ENCODE data around the gene TOX2.

Gene TOX2

DNA sequence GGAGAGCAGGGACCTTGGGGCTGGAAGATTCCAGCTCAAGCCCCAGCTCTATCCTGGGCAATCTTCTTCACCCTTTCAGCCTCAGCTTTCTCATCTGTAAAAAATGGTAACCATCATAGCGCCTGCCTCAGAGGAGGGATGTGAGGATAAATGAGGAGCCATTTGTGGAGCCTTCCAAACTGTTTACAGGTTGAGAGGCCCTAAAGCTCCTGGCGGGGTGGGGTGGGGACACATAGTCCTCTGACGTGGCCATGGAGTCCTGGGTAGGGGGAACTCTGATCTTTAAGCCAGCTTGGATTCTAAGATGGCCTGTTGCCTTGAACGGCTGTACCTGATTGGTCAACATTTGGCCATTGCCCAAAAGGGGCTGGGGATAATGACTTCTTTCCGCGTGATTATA lies 111.1 kb downstream of the TOX2 start:
- no peaks in the 10 kb centered on the region for H3K36me3 ChIP-seq (ENCODE audit: control insufficient read depth in 1 of 2, insufficient read depth in 2 of 2, low read length in 2 of 2)

DNA sequence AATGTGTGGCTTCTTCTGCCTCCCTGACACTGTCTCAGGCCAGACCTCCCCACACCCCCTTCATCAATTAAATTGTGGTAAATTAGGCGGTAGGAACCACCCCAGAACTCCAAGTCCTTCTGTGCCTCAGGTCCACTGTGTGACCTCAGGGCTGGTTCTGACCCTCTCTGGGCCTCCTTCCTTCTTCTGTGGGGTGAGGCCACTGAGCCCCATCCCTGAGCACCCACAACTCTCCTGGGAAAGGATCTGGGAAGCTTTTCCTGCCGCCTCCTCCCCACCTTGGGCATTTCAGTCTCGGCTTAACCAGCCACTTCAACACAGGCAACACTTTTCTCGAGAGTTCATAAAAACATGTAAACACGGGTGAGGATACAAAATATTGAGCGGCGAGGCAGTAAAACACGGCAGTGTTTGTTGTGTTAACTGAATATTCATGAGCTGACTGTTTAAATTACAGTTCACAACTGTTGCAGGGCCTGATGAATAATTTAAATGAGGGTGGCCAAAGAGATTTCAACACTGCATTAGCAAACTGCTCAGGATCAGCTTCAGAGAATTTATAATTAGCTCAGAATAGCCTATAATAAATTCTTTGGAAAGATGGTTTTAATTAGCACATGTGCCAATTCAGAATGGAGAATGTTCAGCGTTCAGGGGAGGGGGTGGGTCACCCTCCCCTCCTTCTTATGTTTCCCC lies 112.1 kb downstream of the TOX2 start:
- Histone ChIP-seq H3K4me3 (ENCODE audit: low read depth in 1 of 2, low read length in 2 of 2) (no peak overlapping the region), H3K36me3 (ENCODE audit: control insufficient read depth in 1 of 2, insufficient read depth in 2 of 2, low read length in 2 of 2) (no peaks in the 10 kb centered on the region), H3K9me3 (ENCODE audit: control insufficient read depth in 1 of 2, low read length in 2 of 2) (no peaks in the 10 kb centered on the region)

More for the DNA sequence above, 111.1 kb downstream of the TOX2 start:
- H3K27me3 ChIP-seq (ENCODE audit: low read depth, low read length) = no peaks in the 10 kb centered on the region
- no peaks in the 10 kb centered on the region for H3K4me1 ChIP-seq (ENCODE audit: control insufficient read depth in 1 of 2, insufficient read depth in 2 of 2, low read length in 2 of 2)
- H3K9me3 ChIP-seq (ENCODE audit: control insufficient read depth in 1 of 2, low read length in 2 of 2) = no peaks in the 10 kb centered on the region
- H3K27ac ChIP-seq (ENCODE audit: low read length) = no peak overlapping the region
- no peak overlapping the region for H3K4me3 ChIP-seq (ENCODE audit: low read depth in 1 of 2, low read length in 2 of 2)

DNA sequence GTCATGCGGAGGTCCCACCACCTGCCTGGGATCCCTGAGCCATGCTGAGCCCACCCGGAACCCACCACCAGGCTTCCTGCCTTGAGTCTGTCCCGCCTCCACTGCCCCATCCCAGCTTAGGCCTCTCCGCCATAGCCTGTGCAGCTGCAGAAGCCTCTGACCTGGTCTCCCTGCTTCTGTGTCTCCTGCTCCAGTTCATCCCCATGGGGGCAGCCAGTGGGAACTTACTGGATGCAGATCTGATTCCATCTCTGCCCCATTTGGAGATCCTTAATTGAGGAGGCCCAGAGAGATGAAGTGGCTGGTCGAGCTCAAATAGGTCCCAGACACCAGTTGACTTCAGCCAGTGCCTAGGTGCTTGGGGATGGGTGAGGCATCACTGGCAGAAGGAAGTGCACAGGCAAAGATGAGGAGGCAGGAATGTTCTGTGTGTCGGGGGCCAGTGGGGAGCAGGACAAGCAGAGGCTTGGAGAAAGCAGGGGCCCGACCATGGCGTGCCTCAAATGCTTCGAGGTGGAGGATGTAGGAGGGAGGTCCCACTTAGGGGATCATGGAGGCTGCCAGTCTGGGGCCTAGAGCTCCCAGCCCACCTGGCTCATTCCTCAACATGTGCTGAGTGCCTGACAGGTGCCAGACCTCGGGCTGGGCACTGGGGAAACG lies 112.8 kb downstream of the TOX2 start:
- Histone ChIP-seq H3K27ac (ENCODE audit: low read length) (no peak overlapping the region), H3K9me3 (ENCODE audit: control insufficient read depth in 1 of 2, low read length in 2 of 2) (no peaks in the 10 kb centered on the region), H3K27me3 (ENCODE audit: low read depth, low read length) (no peaks in the 10 kb centered on the region), H3K4me3 (ENCODE audit: low read depth in 1 of 2, low read length in 2 of 2) (no peak overlapping the region), H3K36me3 (ENCODE audit: control insufficient read depth in 1 of 2, insufficient read depth in 2 of 2, low read length in 2 of 2) (no peaks in the 10 kb centered on the region), H3K4me1 (ENCODE audit: control insufficient read depth in 1 of 2, insufficient read depth in 2 of 2, low read length in 2 of 2) (no peaks in the 10 kb centered on the region)

More for the DNA sequence above, 112.1 kb downstream of the TOX2 start:
- H3K27ac ChIP-seq (ENCODE audit: low read length) = no peak overlapping the region
- no peaks in the 10 kb centered on the region for H3K27me3 ChIP-seq (ENCODE audit: low read depth, low read length)
- no peaks in the 10 kb centered on the region for H3K4me1 ChIP-seq (ENCODE audit: control insufficient read depth in 1 of 2, insufficient read depth in 2 of 2, low read length in 2 of 2)

DNA sequence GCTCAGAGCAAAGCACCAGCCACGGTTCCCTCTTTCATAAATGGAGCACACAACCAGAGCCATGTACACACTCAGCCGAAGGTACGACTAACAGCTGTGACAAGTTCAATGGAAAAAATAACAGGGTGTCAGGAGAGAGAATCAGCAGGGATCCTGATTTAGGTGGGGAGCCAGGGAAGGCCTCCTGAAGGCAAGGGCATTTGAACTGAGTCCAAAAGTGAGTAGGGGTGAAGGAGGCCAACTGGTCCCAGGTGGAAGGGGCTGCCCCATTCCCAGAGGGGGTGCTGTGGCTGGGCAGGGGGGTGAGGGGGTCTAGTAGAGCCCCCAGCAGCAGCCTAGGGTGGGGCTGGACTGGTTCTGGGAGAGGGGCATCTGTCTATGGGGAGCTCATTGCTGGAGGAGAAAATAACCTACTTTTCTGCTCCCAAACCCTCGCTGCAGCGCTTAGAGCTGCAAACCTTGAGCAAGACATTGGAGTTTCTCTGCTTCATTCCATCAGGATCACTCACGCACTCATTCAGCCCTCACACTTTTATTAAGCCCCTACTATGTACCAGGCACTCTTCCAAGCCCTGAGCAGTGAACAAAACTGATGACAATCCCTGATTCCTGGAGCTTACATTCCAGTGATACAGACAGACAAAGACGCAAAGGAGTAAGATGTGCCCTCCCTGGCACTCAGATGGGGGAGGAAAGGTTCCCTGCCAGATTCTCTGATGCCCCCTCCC lies 113.5 kb downstream of the TOX2 start:
- Histone ChIP-seq H3K4me1 (ENCODE audit: control insufficient read depth in 1 of 2, insufficient read depth in 2 of 2, low read length in 2 of 2) (no peaks in the 10 kb centered on the region), H3K27ac (ENCODE audit: low read length) (no peak overlapping the region), H3K4me3 (ENCODE audit: low read depth in 1 of 2, low read length in 2 of 2) (no peak overlapping the region), H3K36me3 (ENCODE audit: control insufficient read depth in 1 of 2, insufficient read depth in 2 of 2, low read length in 2 of 2) (no peaks in the 10 kb centered on the region), H3K27me3 (ENCODE audit: low read depth, low read length) (no peaks in the 10 kb centered on the region), H3K9me3 (ENCODE audit: control insufficient read depth in 1 of 2, low read length in 2 of 2) (no peaks in the 10 kb centered on the region)

DNA sequence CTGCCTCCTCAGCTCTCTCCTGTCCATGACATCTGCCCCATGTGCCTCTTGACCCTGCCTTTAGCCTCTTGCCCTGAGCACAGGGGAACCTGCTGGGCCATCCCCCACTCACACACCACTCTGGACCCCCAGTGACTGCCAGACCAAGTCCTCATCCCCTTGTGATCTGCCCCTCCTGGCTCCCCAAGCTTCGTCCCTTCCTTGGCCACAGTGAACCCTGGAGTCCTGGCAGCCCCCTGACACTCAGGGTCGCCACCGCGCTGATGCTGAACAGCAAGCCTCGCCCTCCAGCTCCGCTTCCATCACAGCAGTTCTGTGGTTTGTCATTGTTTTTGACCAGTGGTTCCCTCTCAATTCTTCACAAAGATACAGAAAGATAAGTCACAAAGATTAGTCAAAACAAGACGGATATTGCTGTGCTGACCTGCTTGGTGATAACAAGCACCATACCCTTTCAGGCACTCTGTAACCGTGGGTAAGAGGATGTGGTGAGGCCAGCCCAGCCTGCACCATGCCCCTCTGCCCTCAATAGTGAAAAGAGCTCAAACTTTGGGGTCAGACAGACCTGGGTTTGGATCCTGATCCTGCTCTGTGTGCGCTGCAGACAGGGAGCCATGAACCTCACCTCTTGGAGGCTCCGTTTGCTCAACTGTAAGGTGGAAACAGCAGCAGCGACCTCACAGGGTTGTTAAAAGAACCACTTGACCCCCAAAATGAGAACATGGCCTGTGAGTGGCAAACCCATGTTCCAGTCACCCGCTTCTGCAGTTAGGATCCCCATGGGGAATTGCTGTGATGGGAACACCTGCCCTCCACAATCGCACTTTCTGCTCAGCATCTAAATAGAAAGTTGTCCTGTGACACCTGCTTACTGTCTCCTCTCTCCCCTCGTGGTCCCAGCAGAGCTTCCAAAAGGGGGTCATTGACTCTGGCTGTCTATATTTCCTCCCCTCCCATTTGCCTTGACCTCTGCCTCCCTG lies 114.5 kb downstream of the TOX2 start:
- Histone ChIP-seq H3K36me3 (ENCODE audit: control insufficient read depth in 1 of 2, insufficient read depth in 2 of 2, low read length in 2 of 2) (no peaks in the 10 kb centered on the region), H3K27me3 (ENCODE audit: low read depth, low read length) (no peaks in the 10 kb centered on the region), H3K4me3 (ENCODE audit: low read depth in 1 of 2, low read length in 2 of 2) (no peak overlapping the region), H3K4me1 (ENCODE audit: control insufficient read depth in 1 of 2, insufficient read depth in 2 of 2, low read length in 2 of 2) (no peaks in the 10 kb centered on the region), H3K9me3 (ENCODE audit: control insufficient read depth in 1 of 2, low read length in 2 of 2) (peaks cover 0 to 6% of the 10 kb centered on the region in 2 donors), H3K27ac (ENCODE audit: low read length) (no peak overlapping the region)

DNA sequence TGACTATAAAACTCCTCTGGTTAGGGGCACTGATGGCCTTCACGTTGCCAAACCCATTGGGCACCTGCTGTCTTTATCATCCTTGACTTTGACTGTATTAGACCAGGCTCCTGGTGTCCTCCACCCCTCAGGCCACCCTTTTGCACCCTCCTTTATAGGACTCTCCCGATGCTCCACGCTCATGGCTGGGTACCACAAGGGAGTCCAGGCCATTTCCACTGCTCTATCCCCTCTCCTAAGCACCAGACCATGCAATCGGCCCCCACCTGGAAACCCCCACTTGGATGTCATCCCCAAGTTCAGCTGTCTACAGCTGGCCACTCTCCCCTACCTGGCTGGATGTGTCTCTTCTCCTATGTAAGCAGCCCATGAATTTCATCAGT lies 115.2 kb downstream of the TOX2 start:
- no peaks in the 10 kb centered on the region for H3K36me3 ChIP-seq (ENCODE audit: control insufficient read depth in 1 of 2, insufficient read depth in 2 of 2, low read length in 2 of 2)
- H3K27ac ChIP-seq (ENCODE audit: low read length) = no peak overlapping the region
- H3K27me3 ChIP-seq (ENCODE audit: low read depth, low read length) = peaks cover under 1% of the 10 kb centered on the region
- no peak overlapping the region for H3K4me3 ChIP-seq (ENCODE audit: low read depth in 1 of 2, low read length in 2 of 2)
- no peaks in the 10 kb centered on the region for H3K4me1 ChIP-seq (ENCODE audit: control insufficient read depth in 1 of 2, insufficient read depth in 2 of 2, low read length in 2 of 2)
- peaks cover 0 to 6% of the 10 kb centered on the region in 2 donors for H3K9me3 ChIP-seq (ENCODE audit: control insufficient read depth in 1 of 2, low read length in 2 of 2)

DNA sequence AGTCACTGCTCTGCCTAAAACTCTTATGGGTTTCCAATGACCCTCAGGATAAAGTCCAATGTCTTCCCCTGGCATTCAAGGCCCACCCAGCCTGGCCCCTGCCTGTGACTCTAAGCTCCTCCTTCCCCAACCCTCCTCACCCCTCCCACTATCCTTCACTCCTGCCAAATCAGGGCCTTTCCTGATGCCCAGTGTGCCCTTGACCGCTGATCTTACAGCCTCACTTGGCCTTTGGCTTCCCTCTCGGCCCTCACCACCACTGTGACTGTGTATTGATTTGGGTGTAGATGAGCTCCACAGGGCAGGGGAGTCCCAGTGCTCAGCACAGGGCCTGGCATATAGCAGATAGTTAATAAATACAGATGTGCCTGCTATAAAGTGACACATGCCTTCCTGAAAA lies 115.7 kb downstream of the TOX2 start:
- H3K27me3 ChIP-seq (ENCODE audit: low read depth, low read length) = peaks cover 4% of the 10 kb centered on the region
- H3K4me1 ChIP-seq (ENCODE audit: control insufficient read depth in 1 of 2, insufficient read depth in 2 of 2, low read length in 2 of 2) = no peaks in the 10 kb centered on the region
- H3K27ac ChIP-seq (ENCODE audit: low read length) = no peak overlapping the region
- H3K4me3 ChIP-seq (ENCODE audit: low read depth in 1 of 2, low read length in 2 of 2) = no peak overlapping the region
- H3K9me3 ChIP-seq (ENCODE audit: control insufficient read depth in 1 of 2, low read length in 2 of 2) = peaks cover 0 to 6% of the 10 kb centered on the region in 2 donors
- no peaks in the 10 kb centered on the region for H3K36me3 ChIP-seq (ENCODE audit: control insufficient read depth in 1 of 2, insufficient read depth in 2 of 2, low read length in 2 of 2)

DNA sequence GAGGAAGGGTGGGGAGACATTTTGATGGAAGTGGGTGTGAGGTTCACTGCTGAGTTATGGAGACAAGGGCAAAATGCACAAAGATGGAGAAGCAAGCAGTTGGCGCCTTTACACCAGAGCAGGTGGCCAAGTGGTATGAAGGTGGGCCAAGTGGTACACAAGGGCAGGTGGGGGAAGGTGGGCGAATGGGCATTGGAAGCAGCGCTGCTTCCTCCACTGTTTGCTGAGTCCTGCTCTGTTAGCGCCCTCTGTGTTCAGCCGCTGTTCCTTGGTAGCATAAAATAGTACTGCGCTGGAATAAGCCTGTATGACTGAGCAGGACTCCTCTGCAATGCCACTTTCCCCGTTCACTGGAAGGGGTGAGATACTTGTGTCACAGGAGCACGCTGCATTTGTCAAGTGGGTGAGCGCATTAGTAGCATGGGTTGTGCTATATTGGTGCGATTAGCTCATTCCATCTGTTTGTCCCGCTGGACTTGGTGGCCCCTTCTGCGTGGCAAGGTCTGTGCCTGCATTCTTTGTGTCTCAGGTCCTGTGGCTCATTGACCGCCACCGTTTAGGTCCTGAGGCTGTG lies 116.4 kb downstream of the TOX2 start:
- peaks cover 0 to 6% of the 10 kb centered on the region in 2 donors for H3K9me3 ChIP-seq (ENCODE audit: control insufficient read depth in 1 of 2, low read length in 2 of 2)
- no peaks in the 10 kb centered on the region for H3K4me1 ChIP-seq (ENCODE audit: control insufficient read depth in 1 of 2, insufficient read depth in 2 of 2, low read length in 2 of 2)
- no peak overlapping the region for H3K27ac ChIP-seq (ENCODE audit: low read length)
- H3K4me3 ChIP-seq (ENCODE audit: low read depth in 1 of 2, low read length in 2 of 2) = no peak overlapping the region
- peaks cover 4% of the 10 kb centered on the region for H3K27me3 ChIP-seq (ENCODE audit: low read depth, low read length)
- no peaks in the 10 kb centered on the region for H3K36me3 ChIP-seq (ENCODE audit: control insufficient read depth in 1 of 2, insufficient read depth in 2 of 2, low read length in 2 of 2)

DNA sequence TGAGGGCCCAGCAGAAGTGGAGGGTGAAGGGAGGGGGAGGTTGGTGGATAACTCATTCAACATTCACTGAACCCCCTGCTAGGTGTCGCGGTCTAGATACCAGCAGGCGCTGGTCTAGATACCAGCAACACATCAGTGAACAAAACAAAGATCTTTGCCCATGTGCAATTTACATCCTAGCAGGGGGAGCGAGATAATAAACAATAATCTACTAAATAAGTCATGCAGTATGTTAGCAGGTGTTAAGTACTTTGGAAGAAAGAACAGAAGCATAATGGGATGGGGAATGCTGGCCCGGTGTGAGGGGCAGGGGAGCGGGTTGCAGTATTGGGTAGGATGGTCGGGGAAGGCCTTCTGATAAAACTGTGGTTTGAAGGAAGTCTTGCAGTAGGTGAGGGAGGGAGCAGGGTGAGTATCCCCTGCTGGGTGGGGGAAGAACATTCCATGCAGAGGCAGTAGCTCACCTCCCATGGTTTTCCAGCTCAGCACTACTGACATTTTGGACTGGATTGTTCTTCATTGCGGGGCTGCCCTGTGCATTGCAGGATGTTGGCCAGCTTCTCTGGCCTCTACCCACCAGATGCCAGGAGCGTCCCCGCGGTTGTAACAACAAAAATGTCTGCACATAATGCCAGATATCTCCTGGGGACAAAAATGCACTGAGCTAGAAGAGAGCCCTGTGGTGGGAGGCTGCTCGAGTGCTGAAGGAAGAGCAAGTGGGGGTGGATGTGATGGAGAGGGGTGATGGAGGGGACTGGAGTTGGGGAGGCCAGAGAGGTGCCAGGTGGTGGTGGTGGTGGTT lies 117.3 kb downstream of the TOX2 start:
- Histone ChIP-seq H3K36me3 (ENCODE audit: control insufficient read depth in 1 of 2, insufficient read depth in 2 of 2, low read length in 2 of 2) (no peaks in the 10 kb centered on the region), H3K27me3 (ENCODE audit: low read depth, low read length) (peaks cover 4% of the 10 kb centered on the region), H3K4me1 (ENCODE audit: control insufficient read depth in 1 of 2, insufficient read depth in 2 of 2, low read length in 2 of 2) (no peaks in the 10 kb centered on the region), H3K27ac (ENCODE audit: low read length) (no peak overlapping the region), H3K4me3 (ENCODE audit: low read depth in 1 of 2, low read length in 2 of 2) (no peak overlapping the region), H3K9me3 (ENCODE audit: control insufficient read depth in 1 of 2, low read length in 2 of 2) (peaks cover 0 to 6% of the 10 kb centered on the region in 2 donors)
